Karpas-422 (cell line): Measurements from ENCODE around the gene TEC. TPM values are rescaled to one million over a fixed set of nuclear protein-coding genes. Genes with fewer than 3 reads are reported as not detected.
"Not testable (repeated sequence)": the region's sequence is repeated elsewhere in the genome, so short reads cannot be mapped to it uniquely, and the experiment has no call there.

Source experiments
- DNase-seq: peaks from one replicate; pipeline ENCODE4 v3.0.0-alpha.2; 2015
- H2AFZ ChIP-seq: fragments of 200-600 bp; sonication (generic); 2 replicates; pipeline ENCODE4 v1.6.1; 2014; ENCODE audit warnings: antibody characterized with exemption, low read length, mixed read lengths
- H3K27ac ChIP-seq: fragments of 200-600 bp; sonication (generic); 2 replicates; pipeline ENCODE4 v1.5.1; 2014; ENCODE audit warnings: mild to moderate bottlenecking, low read length, moderate library complexity
- H3K27me3 ChIP-seq: fragments of 200-600 bp; sonication (generic); 2 replicates; pipeline ENCODE4 v1.6.1; 2014; ENCODE audit warnings: low read length, mixed read lengths
- H3K36me3 ChIP-seq: fragments of 200-600 bp; sonication (generic); 2 replicates; pipeline ENCODE4 v1.6.1; 2014; ENCODE audit warnings: low read length, mixed read lengths; ENCODE audit not compliant: insufficient read depth
- H3K4me1 ChIP-seq: fragments of 200-600 bp; sonication (generic); 2 replicates; pipeline ENCODE4 v1.6.1; 2014; ENCODE audit warnings: mild to moderate bottlenecking, low read length, mixed read lengths
- H3K4me2 ChIP-seq: fragments of 200-600 bp; sonication (generic); 2 replicates; pipeline ENCODE4 v1.6.1; 2014; ENCODE audit warnings: low read length, low read depth, mild to moderate bottlenecking; ENCODE audit not compliant: poor library complexity, severe bottlenecking
- H3K4me3 ChIP-seq: fragments of 200-600 bp; sonication (generic); 2 replicates; pipeline ENCODE4 v1.5.1; 2014; ENCODE audit warnings: mild to moderate bottlenecking, antibody characterized with exemption, low read length, mixed read lengths
- H3K79me2 ChIP-seq: fragments of 200-600 bp; sonication (generic); 2 replicates; pipeline ENCODE4 v1.6.1; 2014; ENCODE audit warnings: mild to moderate bottlenecking, low read length, mixed read lengths
- H3K9ac ChIP-seq: fragments of 200-600 bp; sonication (generic); 2 replicates; pipeline ENCODE4 v1.6.0; 2014; ENCODE audit warnings: low read length
- H3K9me2 ChIP-seq: fragments of 200-600 bp; sonication (generic), shearing (Covaris generic); replicated peaks from 2 replicates; pipeline ENCODE4 v1.6.0; 2014; ENCODE audit warnings: mild to moderate bottlenecking, low read length, moderate library complexity; ENCODE audit not compliant: insufficient read depth
- H3K9me3 ChIP-seq: fragments of 300-700, 200-600 bp; sonication (generic); 2 replicates; pipeline ENCODE4 v1.6.1; 2014; ENCODE audit warnings: low read length, mixed read lengths
- H4K20me1 ChIP-seq: fragments of 200-600 bp; sonication (generic); 2 replicates; pipeline ENCODE4 v1.6.1; 2014; ENCODE audit warnings: mild to moderate bottlenecking, antibody characterized with exemption, low read length, low read depth; ENCODE audit not compliant: insufficient read depth
- total RNA-seq: library from RNA; depleted of rRNA; stranded (reverse); fragments of >200 nt; shearing (Covaris generic); gene quantifications from 2 replicates; pipeline ENCODE4 v1.2.3, GENCODE V29; 2014; ENCODE audit warnings: low replicate concordance

The TEC gene
- total RNA-seq, 1 experiment from 2014 or later: 0.45 TPM

DNA sequence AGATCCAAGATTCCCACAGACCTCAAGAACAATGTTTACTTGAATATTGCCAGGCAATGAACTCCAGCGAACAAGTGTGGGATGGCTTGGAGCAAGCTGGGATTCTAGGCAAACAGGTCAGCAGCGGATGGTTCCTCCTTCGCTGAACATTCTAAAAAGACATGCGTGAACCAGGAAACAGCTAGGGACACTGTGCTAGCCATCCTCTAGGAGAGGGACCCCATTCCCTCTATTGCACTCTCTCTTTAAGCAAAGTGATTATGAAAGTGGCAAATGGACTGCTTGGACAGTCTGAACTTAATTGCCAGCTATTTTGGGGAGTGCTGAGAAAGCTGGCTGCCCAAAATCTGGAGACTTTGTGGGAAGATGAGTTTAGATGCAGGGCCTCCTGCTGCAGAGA lies 29.9 kb upstream of the TEC start:
- Histone ChIP-seq H3K4me1 (no peaks in the 10 kb centered on the region), H4K20me1 (no peaks in the 10 kb centered on the region), H3K27me3 (no peaks in the 10 kb centered on the region), H3K4me3 (no peak overlapping the region), H2AFZ (no peak overlapping the region), H3K4me2 (no peak overlapping the region), H3K9me3 (no peaks in the 10 kb centered on the region), H3K79me2 (no peaks in the 10 kb centered on the region), H3K36me3 (no peaks in the 10 kb centered on the region), H3K27ac (no peak overlapping the region), H3K9me2 (no peaks in the 10 kb centered on the region), H3K9ac (no peak overlapping the region)
- DNase-seq: no peak

DNA sequence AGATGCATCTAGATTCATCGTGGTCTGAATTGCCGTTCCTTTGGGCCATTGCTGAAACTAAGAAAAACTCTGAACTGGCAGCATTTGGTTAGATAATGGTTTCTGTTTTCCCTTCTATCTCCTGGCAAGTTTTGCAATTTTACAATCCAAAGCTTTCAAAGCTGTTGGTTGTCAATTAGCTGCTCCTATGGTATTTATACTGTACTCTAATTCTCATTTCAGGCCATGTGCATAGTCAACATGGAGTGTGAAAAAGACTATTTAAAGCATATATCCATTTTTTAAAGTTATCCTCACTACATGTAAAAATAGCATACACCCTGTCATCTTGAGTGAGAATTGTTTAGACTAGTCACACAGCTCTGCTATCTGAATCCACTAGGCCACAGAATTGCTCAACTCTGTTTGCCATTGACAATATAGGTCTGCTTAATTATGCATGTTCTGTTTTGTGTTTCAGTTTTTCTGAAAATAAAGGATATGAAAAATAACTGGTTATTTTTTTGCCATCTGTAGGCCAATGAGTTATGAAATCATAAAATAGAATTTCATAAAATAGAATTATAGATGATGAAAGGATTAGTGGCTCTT lies 27.7 kb upstream of the TEC start:
- Histone ChIP-seq H3K27me3 (no peaks in the 10 kb centered on the region), H3K27ac (no peak overlapping the region), H2AFZ (no peak overlapping the region), H3K9ac (no peak overlapping the region), H3K4me1 (no peaks in the 10 kb centered on the region), H3K79me2 (no peaks in the 10 kb centered on the region), H3K36me3 (no peaks in the 10 kb centered on the region), H4K20me1 (no peaks in the 10 kb centered on the region), H3K4me3 (no peak overlapping the region), H3K9me2 (no peaks in the 10 kb centered on the region), H3K4me2 (no peak overlapping the region), H3K9me3 (no peaks in the 10 kb centered on the region)
- no peak for DNase-seq

DNA sequence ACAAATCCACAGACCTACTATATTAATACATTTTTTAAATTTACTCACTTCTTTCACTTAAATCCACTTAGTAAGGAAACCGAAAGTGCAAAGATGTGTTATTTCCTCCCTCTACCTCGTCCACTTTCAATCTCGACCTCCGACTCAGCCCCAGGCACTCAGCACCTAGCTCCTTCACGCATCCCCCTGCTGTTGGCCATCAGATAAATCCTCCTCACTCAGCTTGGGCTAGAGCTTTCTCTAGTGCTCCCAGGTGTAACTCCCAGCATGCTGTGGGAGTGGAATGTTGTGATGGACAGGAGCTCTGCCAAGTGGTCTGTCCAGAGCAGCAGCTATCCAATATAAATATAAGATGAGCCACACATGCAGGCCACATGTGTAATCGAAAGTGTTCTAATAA lies 26.7 kb upstream of the TEC start:
- Histone ChIP-seq H3K27ac (no peak overlapping the region), H2AFZ (no peak overlapping the region), H3K9me3 (no peaks in the 10 kb centered on the region), H3K9ac (no peak overlapping the region), H3K4me2 (no peak overlapping the region), H3K79me2 (no peaks in the 10 kb centered on the region), H3K9me2 (no peaks in the 10 kb centered on the region), H3K27me3 (no peaks in the 10 kb centered on the region), H4K20me1 (no peaks in the 10 kb centered on the region), H3K4me3 (no peak overlapping the region), H3K36me3 (no peaks in the 10 kb centered on the region), H3K4me1 (no peaks in the 10 kb centered on the region)
- DNase-seq: no peak

DNA sequence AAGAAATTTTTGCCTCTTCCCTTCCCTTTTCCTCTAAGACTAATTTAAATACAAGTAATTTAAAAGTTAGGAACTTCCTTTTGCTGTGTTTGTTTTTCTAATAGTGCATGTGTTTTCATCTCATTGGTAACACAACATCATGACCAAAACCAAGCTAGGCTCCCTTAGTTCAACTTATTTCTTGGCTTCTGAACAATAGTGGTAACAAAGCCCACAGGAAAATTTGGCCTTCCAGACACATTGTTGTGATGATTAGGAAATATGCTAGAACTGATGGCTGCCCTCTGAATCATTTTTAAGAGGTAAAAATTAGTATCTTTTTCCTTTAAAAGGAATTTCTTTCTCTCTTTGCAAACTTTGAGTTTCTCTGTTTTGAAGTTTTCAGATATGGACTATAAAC lies 25.5 kb upstream of the TEC start:
- Histone ChIP-seq H3K9me2 (no peaks in the 10 kb centered on the region), H3K4me3 (no peak overlapping the region), H3K9ac (no peak overlapping the region), H4K20me1 (no peaks in the 10 kb centered on the region), H3K27ac (no peak overlapping the region), H3K36me3 (no peaks in the 10 kb centered on the region), H3K4me2 (no peak overlapping the region), H3K4me1 (no peaks in the 10 kb centered on the region), H3K79me2 (no peaks in the 10 kb centered on the region), H3K27me3 (no peaks in the 10 kb centered on the region), H3K9me3 (no peaks in the 10 kb centered on the region), H2AFZ (no peak overlapping the region)
- no peak for DNase-seq

DNA sequence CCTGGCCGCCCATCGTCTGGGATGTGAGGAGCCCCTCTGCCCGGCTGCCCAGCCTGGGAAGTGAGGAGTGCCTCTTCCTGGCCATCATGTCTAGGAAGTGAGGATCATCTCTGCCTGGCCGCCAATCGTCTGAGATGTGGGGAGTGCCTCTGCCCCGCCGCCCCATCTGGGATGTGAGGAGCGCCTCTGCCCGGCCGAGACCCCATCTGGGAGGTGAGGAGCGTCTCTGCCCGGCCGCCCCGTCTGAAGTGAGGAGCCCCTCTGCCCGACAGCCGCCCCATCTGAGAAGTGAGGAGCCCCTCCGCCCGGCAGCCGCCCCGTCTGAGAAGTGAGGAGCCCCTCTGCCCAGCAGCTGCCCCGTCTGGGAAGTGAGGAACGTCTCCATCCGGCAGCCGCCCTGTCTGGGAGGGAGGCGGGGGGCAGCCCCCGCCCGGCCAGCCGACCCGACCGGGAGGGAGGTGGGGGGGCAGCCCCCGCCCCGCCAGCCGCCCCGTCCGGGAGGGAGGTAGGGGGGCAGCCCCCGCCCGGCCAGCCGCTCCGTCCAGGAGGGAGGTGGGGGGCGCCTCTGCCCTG lies 22.7 kb upstream of the TEC start:
- H3K4me2 ChIP-seq, H3K36me3 ChIP-seq, H3K27me3 ChIP-seq, H2AFZ ChIP-seq, H3K4me3 ChIP-seq, H3K4me1 ChIP-seq, H3K9me3 ChIP-seq, H3K9ac ChIP-seq, H3K27ac ChIP-seq, H4K20me1 ChIP-seq, DNase-seq, H3K9me2 ChIP-seq, H3K79me2 ChIP-seq: not testable (repeated sequence)

DNA sequence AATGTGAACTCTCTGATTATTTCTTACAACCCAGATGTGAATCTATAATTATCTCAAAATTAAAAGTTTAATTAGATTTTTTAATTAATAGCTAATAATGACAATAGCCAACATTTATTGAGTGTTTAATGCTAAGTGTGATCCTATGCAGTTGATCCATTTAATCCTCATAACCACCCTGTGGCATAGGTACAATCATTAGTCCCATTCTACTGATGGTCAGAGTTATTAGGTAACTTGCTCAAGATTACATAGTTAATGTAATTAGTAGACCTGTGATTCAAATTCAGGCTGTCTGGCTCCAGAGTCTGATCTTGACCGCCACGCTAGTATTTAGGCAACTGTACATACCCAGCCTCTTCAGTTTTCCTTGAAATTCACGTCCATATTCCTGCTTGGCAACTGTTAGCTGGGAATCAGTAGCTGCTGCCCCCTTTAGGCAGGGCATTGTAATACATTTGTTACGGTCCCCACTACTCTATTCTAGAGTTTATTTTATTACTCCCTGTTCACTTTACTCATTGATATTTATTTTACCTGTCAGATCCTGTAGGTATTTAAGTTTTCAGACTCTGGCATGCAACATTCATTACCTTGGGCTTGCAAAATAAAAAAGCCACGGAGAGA lies 20.6 kb upstream of the TEC start:
- Histone ChIP-seq H3K27ac (no peak overlapping the region), H3K4me1 (no peaks in the 10 kb centered on the region), H3K4me2 (no peak overlapping the region), H3K9me3 (no peaks in the 10 kb centered on the region), H3K9ac (no peak overlapping the region), H4K20me1 (no peaks in the 10 kb centered on the region), H3K4me3 (no peak overlapping the region), H2AFZ (no peak overlapping the region), H3K27me3 (no peaks in the 10 kb centered on the region), H3K79me2 (no peaks in the 10 kb centered on the region), H3K9me2 (no peaks in the 10 kb centered on the region), H3K36me3 (no peaks in the 10 kb centered on the region)
- peak; percentile 49 for DNase-seq

DNA sequence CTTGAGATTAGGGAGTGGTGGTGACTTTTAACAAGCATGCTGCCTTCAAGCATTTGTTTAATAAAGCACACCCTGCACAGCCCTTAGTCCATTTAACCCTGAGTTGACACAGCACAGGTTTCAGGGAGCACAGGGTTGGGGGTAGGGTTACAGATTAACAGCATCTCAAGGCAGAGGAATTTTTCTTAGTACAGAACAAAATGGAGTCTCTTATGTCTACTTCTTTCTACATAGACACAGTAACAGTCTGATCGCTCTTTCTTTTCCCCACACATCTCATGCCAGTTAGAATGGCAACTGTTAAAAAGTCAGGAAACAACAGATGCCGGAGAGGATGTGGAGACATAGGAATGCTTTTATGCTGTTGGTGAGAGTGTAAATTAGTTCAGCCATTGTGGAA lies 16.4 kb upstream of the TEC start:
- not testable (repeated sequence) for H2AFZ ChIP-seq, H3K4me2 ChIP-seq, H3K36me3 ChIP-seq, H3K4me3 ChIP-seq, H3K9me3 ChIP-seq, DNase-seq, H3K27ac ChIP-seq, H3K27me3 ChIP-seq, H3K4me1 ChIP-seq, H4K20me1 ChIP-seq, H3K79me2 ChIP-seq, H3K9me2 ChIP-seq, H3K9ac ChIP-seq

DNA sequence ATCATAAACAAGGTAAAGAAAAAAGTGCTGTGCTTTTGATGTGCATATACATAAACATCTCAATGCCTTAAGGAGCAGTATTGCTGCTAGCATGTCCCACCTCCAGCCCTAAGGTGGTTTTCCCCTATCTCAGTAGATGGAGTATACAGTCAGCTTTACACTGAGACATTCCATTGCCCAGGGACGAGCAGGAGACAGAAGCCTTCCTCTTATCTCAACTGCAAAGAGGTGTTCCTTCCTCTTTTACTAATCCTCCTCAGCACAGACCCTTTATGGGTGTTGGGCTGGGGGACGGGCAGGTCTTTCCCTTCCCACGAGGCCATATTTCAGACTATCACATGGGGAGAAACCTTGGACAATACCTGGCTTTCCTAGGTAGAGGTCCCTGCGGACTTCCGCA lies 16.0 kb upstream of the TEC start:
- H3K27ac ChIP-seq, H3K79me2 ChIP-seq, H2AFZ ChIP-seq, DNase-seq, H3K36me3 ChIP-seq, H3K9me2 ChIP-seq, H3K27me3 ChIP-seq, H3K4me1 ChIP-seq, H3K4me2 ChIP-seq, H3K9me3 ChIP-seq, H4K20me1 ChIP-seq, H3K9ac ChIP-seq, H3K4me3 ChIP-seq: not testable (repeated sequence)
